Mesendoderm (in vitro differentiated cells): Measurements from ENCODE around the gene TMTC1.
A peak's percentile ranks its signal among the peaks of the same experiment; 100 is the strongest.

Experiments used
- DNase-seq: peaks from one replicate; pipeline ENCODE4 v3.0.0; 2013
- H2AK5ac ChIP-seq: 2 replicates; pipeline ENCODE4 v1.6.1; 2013; ENCODE audit warnings: low read length, inconsistent platforms
- H2BK120ac ChIP-seq: 2 replicates; pipeline ENCODE4 v1.6.1; 2013; ENCODE audit warnings: low read depth, mild to moderate bottlenecking, low read length, moderate library complexity, mixed read lengths
- H2BK15ac ChIP-seq: replicated peaks from 2 replicates; pipeline ENCODE4 v1.6.1; 2013; ENCODE audit warnings: low read depth, mild to moderate bottlenecking, moderate library complexity
- H2BK5ac ChIP-seq: 2 replicates; pipeline ENCODE4 v1.6.1; 2013; ENCODE audit warnings: low read length, inconsistent platforms
- H3K18ac ChIP-seq: 2 replicates; pipeline ENCODE4 v1.6.1; 2013; ENCODE audit warnings: mild to moderate bottlenecking, low read length, mixed read lengths
- H3K23ac ChIP-seq: one replicate; pipeline ENCODE4 v1.6.1; 2013; ENCODE audit warnings: low read length
- H3K27ac ChIP-seq: 2 replicates; pipeline ENCODE4 v1.5.1; 2013; ENCODE audit warnings: low read depth, mild to moderate bottlenecking, inconsistent platforms, low read length, moderate library complexity
- H3K27me3 ChIP-seq: 2 replicates; pipeline ENCODE4 v1.6.1; 2013; ENCODE audit warnings: low read length, control low read depth, mild to moderate bottlenecking, inconsistent platforms; ENCODE audit not compliant: insufficient read depth, poor library complexity
- H3K36me3 ChIP-seq: 2 replicates; pipeline ENCODE4 v1.6.1; 2013; ENCODE audit warnings: low read length, inconsistent platforms; ENCODE audit not compliant: control insufficient read depth, insufficient read depth
- H3K4ac ChIP-seq: one replicate; pipeline ENCODE4 v1.6.1; 2013; ENCODE audit warnings: low read depth, mild to moderate bottlenecking, low read length, moderate library complexity
- H3K4me1 ChIP-seq: 2 replicates; pipeline ENCODE4 v1.6.1; 2013; ENCODE audit warnings: low read depth, low read length, inconsistent platforms; ENCODE audit not compliant: control insufficient read depth
- H3K4me2 ChIP-seq: 2 replicates; pipeline ENCODE4 v1.6.1; 2013; ENCODE audit warnings: low read length
- H3K4me3 ChIP-seq: 2 replicates; pipeline ENCODE4 v1.5.1; 2013; ENCODE audit warnings: mild to moderate bottlenecking, low read length
- H3K56ac ChIP-seq: one replicate; pipeline ENCODE4 v1.6.1; 2013; ENCODE audit warnings: low read length
- H3K79me1 ChIP-seq: 2 replicates; pipeline ENCODE4 v1.6.1; 2013; ENCODE audit warnings: low read length, inconsistent platforms
- H3K79me2 ChIP-seq: 2 replicates; pipeline ENCODE4 v1.6.1; 2013; ENCODE audit warnings: mild to moderate bottlenecking, low read length; ENCODE audit not compliant: control insufficient read depth, insufficient read depth
- H3K9ac ChIP-seq: 2 replicates; pipeline ENCODE4 v1.6.1; 2013; ENCODE audit warnings: low read length, inconsistent platforms
- H4K5ac ChIP-seq: one replicate; pipeline ENCODE4 v1.6.1; 2013; ENCODE audit warnings: low read length
- H4K8ac ChIP-seq: one replicate; pipeline ENCODE4 v1.6.1; 2013; ENCODE audit warnings: low read depth, mild to moderate bottlenecking, control low read depth, low read length, moderate library complexity
- WGBS: extraction: QIAGEN DNeasy Blood & Tissue Kit; methylation state at CpG from one replicate; pipeline ENCODE4 v1.1.7; 2013; ENCODE audit warnings: low lambda C conversion rate, missing lambda C conversion rate; ENCODE audit not compliant: insufficient coverage; ENCODE audit errors: extremely low coverage; 5-methylcytosine and 5-hydroxymethylcytosine counted together

The TMTC1 gene

DNA sequence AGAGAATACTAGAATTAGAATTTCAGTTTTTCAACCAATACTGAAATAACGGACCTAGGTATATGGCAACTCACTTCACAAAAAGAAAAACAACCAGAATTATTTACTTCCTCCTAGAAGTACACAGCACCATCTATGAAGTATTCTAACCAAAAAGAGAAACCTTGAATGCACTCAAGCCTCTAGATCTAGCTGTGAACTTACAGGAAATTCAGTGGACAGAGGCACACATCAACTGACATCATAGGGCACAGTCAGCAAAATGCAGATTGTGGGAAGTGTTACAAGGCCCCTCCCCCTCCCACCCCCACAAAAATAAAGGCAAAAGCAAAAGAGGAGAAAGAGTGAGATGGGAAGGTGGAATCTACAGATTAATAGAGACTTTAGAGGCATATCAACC lies 102.4 kb downstream of the TMTC1 start:
- no peak overlapping the region for H2AK5ac ChIP-seq
- no peak overlapping the region for H3K4ac ChIP-seq
- no peak overlapping the region for H3K9ac ChIP-seq
- H3K79me1 ChIP-seq = no peaks in the 10 kb centered on the region
- no peak overlapping the region for H3K18ac ChIP-seq
- no peak overlapping the region for H4K5ac ChIP-seq
- no peak overlapping the region for H3K23ac ChIP-seq
- no peak overlapping the region for H4K8ac ChIP-seq
- no peak overlapping the region for H3K56ac ChIP-seq
- DNase-seq = no peak
- H3K4me3 ChIP-seq = no peak overlapping the region
- H3K4me2 ChIP-seq = no peak overlapping the region
- no peaks in the 10 kb centered on the region for H3K4me1 ChIP-seq
- no peak overlapping the region for H2BK15ac ChIP-seq
- H2BK5ac ChIP-seq = no peak overlapping the region
- WGBS = no CpG with 5 or more reads among the region's 1 CpG
- H3K36me3 ChIP-seq = no peaks in the 10 kb centered on the region
- H2BK120ac ChIP-seq = no peak overlapping the region
- no peak overlapping the region for H3K27ac ChIP-seq
- no peaks in the 10 kb centered on the region for H3K27me3 ChIP-seq
- no peaks in the 10 kb centered on the region for H3K79me2 ChIP-seq

DNA sequence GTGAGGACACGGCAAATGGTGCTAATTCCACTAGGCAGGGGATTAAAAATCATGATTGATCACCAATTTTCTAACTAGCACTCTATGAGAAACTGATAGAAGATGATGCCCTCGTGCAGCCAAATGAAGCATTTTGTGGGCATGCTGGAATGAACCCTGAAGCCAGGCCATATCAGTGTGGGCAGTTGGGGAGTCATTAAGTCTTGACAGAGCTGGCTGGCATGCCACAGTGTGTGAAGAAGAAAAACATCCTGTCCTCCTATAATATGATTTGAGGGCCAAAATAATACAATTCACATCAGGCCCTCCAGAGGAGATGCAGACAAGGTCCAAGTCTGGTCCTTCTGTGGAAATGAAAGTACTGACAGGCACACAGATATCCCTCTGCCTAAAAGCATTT lies 107.1 kb downstream of the TMTC1 start:
- WGBS = no CpG with 5 or more reads among the region's 2 CpGs
- no peaks in the 10 kb centered on the region for H3K79me2 ChIP-seq
- H3K4me3 ChIP-seq = no peak overlapping the region
- no peaks in the 10 kb centered on the region for H3K27me3 ChIP-seq
- H4K5ac ChIP-seq = no peak overlapping the region
- H3K56ac ChIP-seq = no peak overlapping the region
- no peak overlapping the region for H3K9ac ChIP-seq
- no peaks in the 10 kb centered on the region for H3K79me1 ChIP-seq
- no peak overlapping the region for H3K23ac ChIP-seq
- no peak for DNase-seq
- H3K18ac ChIP-seq = no peak overlapping the region
- no peak overlapping the region for H3K4me2 ChIP-seq
- H3K4me1 ChIP-seq = no peaks in the 10 kb centered on the region
- no peak overlapping the region for H4K8ac ChIP-seq
- H2BK5ac ChIP-seq = no peak overlapping the region
- H3K36me3 ChIP-seq = no peaks in the 10 kb centered on the region
- H2BK15ac ChIP-seq = no peak overlapping the region
- no peak overlapping the region for H3K4ac ChIP-seq
- no peak overlapping the region for H2BK120ac ChIP-seq
- H3K27ac ChIP-seq = no peak overlapping the region
- H2AK5ac ChIP-seq = no peak overlapping the region

DNA sequence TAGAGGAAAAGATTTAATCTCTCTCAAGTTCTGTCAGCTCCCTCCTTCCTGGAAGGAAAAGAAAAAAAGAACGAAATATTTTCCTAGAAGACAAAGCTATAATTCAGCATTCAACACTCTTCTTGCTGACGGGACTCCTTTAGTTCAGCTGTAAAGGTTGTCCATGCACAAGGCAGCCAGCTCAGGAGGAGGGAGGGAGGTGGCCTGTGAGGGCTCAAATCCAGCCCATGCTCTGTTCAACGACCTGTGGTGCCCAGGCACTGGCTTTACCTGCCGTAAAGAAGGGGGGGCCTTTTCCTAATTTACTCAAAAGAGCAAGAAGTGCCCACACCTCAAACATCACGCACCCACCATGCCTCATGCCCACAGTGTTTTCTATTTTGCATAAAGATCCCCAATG lies 109.3 kb downstream of the TMTC1 start:
- Histone ChIP-seq H4K5ac (no peak overlapping the region), H3K79me2 (no peaks in the 10 kb centered on the region)

DNA sequence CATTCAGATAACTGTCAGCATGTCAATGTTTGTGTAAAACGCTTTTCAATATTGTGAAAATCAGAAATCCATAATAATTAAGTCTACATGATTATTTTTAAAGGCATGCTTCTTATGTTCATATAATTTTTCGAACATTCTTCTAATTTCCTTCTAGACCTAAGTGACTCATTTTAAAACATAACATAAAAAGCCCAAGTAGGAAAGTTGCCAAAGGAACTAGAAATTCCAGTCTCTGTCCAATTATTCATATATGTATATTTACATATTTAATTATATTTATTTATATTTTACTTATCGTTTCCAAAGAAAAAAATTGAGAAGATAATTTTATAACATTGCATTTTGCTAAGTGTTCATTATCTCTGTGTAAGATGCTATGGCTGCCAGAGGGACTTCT lies 110.4 kb downstream of the TMTC1 start:
- whole genome bisulfite sequencing = no CpG with 5 or more reads among the region's 3 CpGs
- no peak overlapping the region for H3K56ac ChIP-seq

More for the DNA sequence above, 109.3 kb downstream of the TMTC1 start:
- no peak for DNase-seq
- Histone ChIP-seq H3K4me3 (no peak overlapping the region), H4K8ac (no peak overlapping the region), H3K23ac (no peak overlapping the region), H3K79me1 (no peaks in the 10 kb centered on the region), H3K27ac (no peak overlapping the region), H2BK120ac (no peak overlapping the region), H3K9ac (no peak overlapping the region), H3K4ac (no peak overlapping the region), H3K36me3 (no peaks in the 10 kb centered on the region), H3K4me2 (no peak overlapping the region), H2AK5ac (no peak overlapping the region), H2BK5ac (no peak overlapping the region), H3K56ac (no peak overlapping the region), H3K27me3 (no peaks in the 10 kb centered on the region), H2BK15ac (no peak overlapping the region), H3K4me1 (no peaks in the 10 kb centered on the region), H3K18ac (no peak overlapping the region)
- no CpG with 5 or more reads among the region's 5 CpGs for WGBS

DNA sequence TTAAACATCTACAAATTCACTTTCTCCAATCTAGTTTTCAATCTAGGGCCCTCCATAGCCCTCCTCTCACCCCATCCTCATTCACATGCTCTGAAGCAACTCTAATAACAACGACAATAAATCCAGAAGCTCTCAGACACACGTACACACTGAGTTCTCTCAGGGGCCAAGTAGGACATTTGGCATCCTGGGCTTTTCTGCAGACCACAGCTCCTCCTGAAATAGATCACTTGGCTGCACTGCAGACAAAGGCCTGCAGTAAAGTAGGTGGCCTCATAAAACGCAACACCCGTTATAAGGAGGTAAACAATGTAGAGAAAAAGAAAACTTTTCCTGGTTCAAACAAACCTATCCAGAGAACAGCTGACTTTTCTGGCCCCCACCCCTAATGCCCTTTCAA lies 111.2 kb downstream of the TMTC1 start:
- H3K9ac ChIP-seq = no peak overlapping the region
- H3K4me1 ChIP-seq = peaks cover 3% of the 10 kb centered on the region
- no peak overlapping the region for H3K23ac ChIP-seq
- H2BK15ac ChIP-seq = no peak overlapping the region
- no peak overlapping the region for H3K4me2 ChIP-seq
- no peak overlapping the region for H3K4ac ChIP-seq
- no peak overlapping the region for H2BK120ac ChIP-seq
- H3K56ac ChIP-seq = no peak overlapping the region
- no peak overlapping the region for H2AK5ac ChIP-seq
- DNase-seq = no peak
- H3K79me2 ChIP-seq = no peaks in the 10 kb centered on the region
- H4K5ac ChIP-seq = no peak overlapping the region
- H4K8ac ChIP-seq = no peak overlapping the region
- no peak overlapping the region for H3K4me3 ChIP-seq
- no peak overlapping the region for H3K18ac ChIP-seq
- H2BK5ac ChIP-seq = no peak overlapping the region
- H3K79me1 ChIP-seq = no peaks in the 10 kb centered on the region
- H3K27ac ChIP-seq = no peak overlapping the region
- no CpG with 5 or more reads among the region's 4 CpGs for WGBS
- H3K36me3 ChIP-seq = no peaks in the 10 kb centered on the region
- H3K27me3 ChIP-seq = no peaks in the 10 kb centered on the region

More for the DNA sequence above, 110.4 kb downstream of the TMTC1 start:
- Histone ChIP-seq H4K5ac (no peak overlapping the region), H2BK15ac (no peak overlapping the region), H3K9ac (no peak overlapping the region), H3K4ac (no peak overlapping the region), H3K4me3 (no peak overlapping the region), H4K8ac (no peak overlapping the region), H3K4me2 (no peak overlapping the region), H2BK5ac (no peak overlapping the region), H2BK120ac (no peak overlapping the region), H3K27me3 (no peaks in the 10 kb centered on the region), H3K36me3 (no peaks in the 10 kb centered on the region), H3K27ac (no peak overlapping the region), H3K23ac (no peak overlapping the region), H3K79me2 (no peaks in the 10 kb centered on the region), H3K4me1 (no peaks in the 10 kb centered on the region), H3K79me1 (no peaks in the 10 kb centered on the region), H3K18ac (no peak overlapping the region), H2AK5ac (no peak overlapping the region)
- DNase-seq = no peak

DNA sequence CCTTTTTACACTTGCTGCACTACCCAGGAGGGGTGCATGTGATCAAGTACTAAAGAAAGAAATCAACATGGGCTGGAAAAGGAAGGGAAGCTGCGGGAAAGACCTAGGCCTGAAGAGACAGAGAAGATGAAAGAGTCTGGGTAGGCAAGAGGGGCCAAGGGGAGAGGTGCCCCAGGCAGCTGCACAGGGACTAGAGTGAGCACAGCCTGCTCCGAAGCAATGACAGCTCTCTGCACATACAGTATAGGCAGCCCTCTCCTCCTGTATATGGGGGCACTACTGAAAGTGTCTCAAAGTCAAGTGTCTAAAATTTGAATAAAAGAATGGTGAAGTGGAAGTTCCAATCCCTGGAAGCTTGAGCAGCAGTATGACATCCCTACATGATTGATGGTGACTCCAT lies 112.0 kb downstream of the TMTC1 start:
- Histone ChIP-seq H3K18ac (no peak overlapping the region), H3K4me1 (peaks cover 3% of the 10 kb centered on the region), H3K4me2 (no peak overlapping the region), H3K56ac (no peak overlapping the region), H3K27me3 (no peaks in the 10 kb centered on the region), H3K23ac (peak overlapping the region; percentile 73), H4K8ac (no peak overlapping the region), H2BK5ac (no peak overlapping the region), H3K4ac (no peak overlapping the region), H3K27ac (no peak overlapping the region), H2BK120ac (no peak overlapping the region), H3K4me3 (no peak overlapping the region), H3K36me3 (no peaks in the 10 kb centered on the region), H2BK15ac (no peak overlapping the region), H3K79me1 (no peaks in the 10 kb centered on the region), H2AK5ac (no peak overlapping the region), H3K79me2 (no peaks in the 10 kb centered on the region), H3K9ac (no peak overlapping the region), H4K5ac (no peak overlapping the region)
- WGBS = no CpG with 5 or more reads among the region's 2 CpGs
- no peak for DNase-seq
